ENCODE data around the gene TMEM179.
"Not testable (repeated sequence)": the region's sequence is repeated elsewhere in the genome, so short reads cannot be mapped to it uniquely, and the experiment has no call there.

TMEM179 gene

GRCh38 chr14:104636846-104637545, 32.4 kb upstream of the TMEM179 start:
- DNase-seq: not testable (repeated sequence)

- DNase-seq: no peak
Measured at GRCh38 chr14:104636131-104636530, 31.6 kb upstream of the TMEM179 start.

- no peak for DNase-seq
Measured at GRCh38 chr14:104635717-104636116, 31.1 kb upstream of the TMEM179 start.

- no peak for DNase-seq
Measured at GRCh38 chr14:104634886-104635570, 30.5 kb upstream of the TMEM179 start.

GRCh38 chr14:104634138-104634760, 29.7 kb upstream of the TMEM179 start:
- DNase-seq: no peak

GRCh38 chr14:104633276-104634137, 28.9 kb upstream of the TMEM179 start:
- DNase-seq: no peak

- DNase-seq: no peak
Measured at GRCh38 chr14:104632781-104633180, 28.2 kb upstream of the TMEM179 start.

GRCh38 chr14:104624939-104625338, 20.4 kb upstream of the TMEM179 start:
- no peak for DNase-seq

- no peak for DNase-seq
Measured at GRCh38 chr14:104614126-104614812, 9.7 kb upstream of the TMEM179 start.

GRCh38 chr14:104611881-104612280, 7.3 kb upstream of the TMEM179 start:
- DNase-seq: no peak

GRCh38 chr14:104610749-104611310, 6.3 kb upstream of the TMEM179 start:
- no peak for DNase-seq

- no peak for DNase-seq
Measured at GRCh38 chr14:104609666-104610065, 5.1 kb upstream of the TMEM179 start.

GRCh38 chr14:104603711-104604401, 716 bp downstream of the TMEM179 start:
- no peak for DNase-seq

GRCh38 chr14:104602933-104603325, 1.6 kb downstream of the TMEM179 start:
- DNase-seq: no peak

- DNase-seq: no peak
Measured at GRCh38 chr14:104602315-104602932, 2.1 kb downstream of the TMEM179 start.

GRCh38 chr14:104601786-104602185, 2.8 kb downstream of the TMEM179 start:
- DNase-seq: no peak

GRCh38 chr14:104600805-104601204, 3.8 kb downstream of the TMEM179 start:
- DNase-seq: no peak

- no peak for DNase-seq
Measured at GRCh38 chr14:104600141-104600643, 4.4 kb downstream of the TMEM179 start.

- DNase-seq: no peak
Measured at GRCh38 chr14:104599446-104599845, 5.1 kb downstream of the TMEM179 start.

- no peak for DNase-seq
Measured at GRCh38 chr14:104598910-104599273, 5.7 kb downstream of the TMEM179 start.

Measured in stimulated activated CD8-positive, alpha-beta memory T cell treated with anti-CD3 and anti-CD28 coated beads, Interleukin-4, amount 100 ng/mL, for 48 hours (primary cell).